Epithelial cell of proximal tubule (primary cell): Measurements from ENCODE around the gene TAMALIN. TPM values are rescaled to one million over a fixed set of nuclear protein-coding genes. Genes with fewer than 3 reads are reported as not detected.

Experiments used
- DNase-seq: peaks from one replicate; pipeline ENCODE4 v3.0.0-alpha.2; 2011; ENCODE audit warnings: low read depth
- H3K4me3 ChIP-seq: 2 replicates; pipeline ENCODE4 v1.5.1; 2011; ENCODE audit warnings: low read depth, mild to moderate bottlenecking, low read length
- total RNA-seq: library from RNA; depleted of rRNA; stranded (reverse); fragments of >200 nt; gene quantifications from 2 replicates; pipeline ENCODE4 v1.2.3, GENCODE V29; 2015
- TF ChIP-seq, protein P1 (sequence below): conservative IDR thresholded peaks from 2 replicates; pipeline ENCODE4 v1.5.1; 2012; ENCODE audit warnings: low read depth, mild to moderate bottlenecking, low read length

TAMALIN gene
- total RNA-seq, 1 donor from 2014 or later: 2.9 TPM

DNA sequence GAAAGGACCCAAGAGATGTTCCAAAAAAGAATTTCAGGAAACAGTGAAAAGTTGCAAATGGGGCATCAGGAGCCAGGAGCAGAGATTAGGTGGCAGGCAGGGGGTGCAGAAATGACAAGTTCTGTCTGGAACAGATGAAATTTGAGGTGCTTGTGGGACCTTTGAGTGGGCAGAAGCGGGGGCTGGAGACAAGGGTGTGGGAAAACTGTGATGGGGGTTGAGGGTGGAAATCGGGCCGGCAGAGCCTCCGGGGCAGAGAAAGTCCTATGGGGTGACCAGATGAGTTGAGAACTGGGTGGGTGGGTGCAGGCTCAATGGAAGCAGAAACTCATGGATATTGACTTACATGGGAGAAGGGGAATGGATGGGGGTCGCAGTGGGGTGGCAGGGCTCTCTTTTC is 42.9 kb downstream of the TAMALIN start:
- DNase-seq: no peak
- TF ChIP-seq, protein P1, sequence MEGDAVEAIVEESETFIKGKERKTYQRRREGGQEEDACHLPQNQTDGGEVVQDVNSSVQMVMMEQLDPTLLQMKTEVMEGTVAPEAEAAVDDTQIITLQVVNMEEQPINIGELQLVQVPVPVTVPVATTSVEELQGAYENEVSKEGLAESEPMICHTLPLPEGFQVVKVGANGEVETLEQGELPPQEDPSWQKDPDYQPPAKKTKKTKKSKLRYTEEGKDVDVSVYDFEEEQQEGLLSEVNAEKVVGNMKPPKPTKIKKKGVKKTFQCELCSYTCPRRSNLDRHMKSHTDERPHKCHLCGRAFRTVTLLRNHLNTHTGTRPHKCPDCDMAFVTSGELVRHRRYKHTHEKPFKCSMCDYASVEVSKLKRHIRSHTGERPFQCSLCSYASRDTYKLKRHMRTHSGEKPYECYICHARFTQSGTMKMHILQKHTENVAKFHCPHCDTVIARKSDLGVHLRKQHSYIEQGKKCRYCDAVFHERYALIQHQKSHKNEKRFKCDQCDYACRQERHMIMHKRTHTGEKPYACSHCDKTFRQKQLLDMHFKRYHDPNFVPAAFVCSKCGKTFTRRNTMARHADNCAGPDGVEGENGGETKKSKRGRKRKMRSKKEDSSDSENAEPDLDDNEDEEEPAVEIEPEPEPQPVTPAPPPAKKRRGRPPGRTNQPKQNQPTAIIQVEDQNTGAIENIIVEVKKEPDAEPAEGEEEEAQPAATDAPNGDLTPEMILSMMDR: no peak
- H3K4me3 ChIP-seq: no peak overlapping the region

DNA sequence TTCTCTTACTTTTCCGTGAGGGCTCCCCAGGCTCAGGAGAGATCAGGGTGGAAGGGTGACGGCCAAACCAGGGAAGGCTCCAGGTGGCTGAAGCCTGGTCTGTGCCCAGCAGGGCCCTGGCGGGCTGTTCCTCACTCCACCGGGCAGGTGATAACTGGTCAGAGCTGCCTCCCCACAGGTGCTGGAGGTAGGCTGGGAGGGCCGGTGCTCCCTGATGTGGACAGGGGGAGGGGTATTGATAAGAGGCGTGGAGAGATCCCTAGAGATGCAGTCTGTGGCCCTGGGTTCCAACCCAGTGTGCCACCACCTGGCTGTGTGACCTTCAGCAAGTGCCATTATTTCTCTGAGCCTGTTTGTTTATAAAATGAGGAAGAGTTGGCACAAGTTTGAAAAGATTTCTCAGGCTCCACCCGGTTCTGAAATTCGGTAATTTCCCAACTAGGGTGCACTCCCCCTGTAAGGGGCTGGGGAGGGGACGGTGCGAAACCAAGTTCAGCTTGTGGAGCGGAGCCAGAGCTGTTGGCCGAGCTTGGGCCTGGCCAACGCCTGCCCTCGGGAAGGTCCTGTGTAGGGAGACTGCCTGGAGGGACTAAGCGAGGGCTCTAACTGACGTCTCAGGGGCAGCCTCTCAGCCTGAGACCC is 43.5 kb downstream of the TAMALIN start:
- TF ChIP-seq, protein P1: peak; percentile 3
- no peak for DNase-seq

DNA sequence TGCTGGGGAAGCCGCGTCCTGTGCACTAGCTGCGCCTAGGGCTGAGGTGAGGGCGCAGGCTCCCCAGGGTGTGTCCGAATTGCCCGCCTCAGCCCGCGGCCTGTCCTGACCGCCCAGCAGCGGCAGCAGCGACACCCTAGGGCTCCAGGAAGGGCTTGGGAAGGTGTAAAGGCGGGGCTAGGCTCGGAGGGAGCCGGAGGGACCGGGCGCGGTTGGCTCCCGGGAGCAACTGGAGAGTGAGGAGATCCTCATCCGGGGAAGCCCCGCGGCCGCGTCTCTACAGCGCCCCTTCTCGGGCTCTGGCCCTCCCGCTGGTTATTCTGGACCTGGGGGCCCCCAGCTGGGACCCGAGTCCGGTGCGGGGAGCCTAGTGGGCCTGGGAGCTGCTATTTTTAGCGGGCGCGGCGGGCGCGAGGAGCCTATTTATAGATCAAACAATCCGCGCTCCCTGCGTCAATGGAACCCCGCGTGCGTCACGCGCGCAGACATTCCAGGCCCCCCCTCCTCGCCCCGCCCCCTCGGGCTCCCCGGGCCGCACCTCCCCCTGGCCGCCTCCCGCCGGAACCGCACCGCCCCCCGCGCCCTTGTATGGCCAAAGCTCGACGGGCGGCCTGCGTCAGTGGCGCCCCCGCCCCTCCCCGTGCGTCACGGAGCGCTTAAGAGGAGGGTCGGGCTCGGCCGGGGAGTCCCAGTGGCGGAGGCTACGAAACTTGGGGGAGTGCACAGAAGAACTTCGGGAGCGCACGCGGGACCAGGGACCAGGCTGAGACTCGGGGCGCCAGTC is 44.2 kb downstream of the TAMALIN start, which contains the start of gene NR4A1:
TSS of gene NR4A1 (plus strand) at position 685 of the 784 bp plus-strand sequence. CDS start 2,887 bp downstream, outside the sequence.
- TF ChIP-seq, protein P1: peak; percentile 21
- H3K4me3 ChIP-seq: peak within 1 kb of the TSS; percentile 59
- DNase-seq: no peak

More for the DNA sequence above, 43.5 kb downstream of the TAMALIN start:
- peak overlapping the region; percentile 59 for H3K4me3 ChIP-seq

DNA sequence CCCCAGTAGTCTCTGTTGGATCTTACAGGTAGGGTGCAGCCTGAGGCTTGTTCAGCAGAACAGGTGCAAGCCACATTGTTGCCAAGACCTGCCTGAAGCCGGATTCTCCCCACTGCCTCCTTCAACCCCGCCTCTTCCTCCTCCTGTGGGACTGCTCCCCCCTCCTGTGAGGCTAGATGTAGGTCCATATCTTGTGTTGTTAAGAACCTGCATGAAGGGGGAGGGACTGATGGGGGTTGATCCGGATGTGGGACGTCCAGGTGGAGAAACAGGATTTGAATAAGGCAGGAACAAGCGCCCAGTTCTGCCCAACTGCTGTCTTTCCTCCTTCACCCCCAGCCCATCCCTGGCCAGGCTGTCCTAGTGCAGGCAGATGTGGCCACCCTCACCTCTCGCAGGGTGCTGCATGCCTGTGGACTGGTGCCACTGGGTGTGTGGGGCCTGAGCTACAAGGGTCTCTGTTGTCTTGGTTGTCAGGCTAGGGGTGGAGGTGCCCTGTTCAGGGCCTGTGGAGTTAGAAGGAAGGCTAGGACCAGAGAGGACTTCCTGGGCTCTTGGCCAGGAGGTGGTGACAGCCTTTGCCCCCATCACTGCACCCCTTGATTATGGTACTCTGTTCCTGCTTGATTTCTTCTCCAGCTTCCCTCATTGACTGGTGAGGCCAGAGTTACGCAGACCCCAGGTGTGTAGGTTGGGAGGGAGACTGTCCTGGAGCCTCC is 45.9 kb downstream of the TAMALIN start:
- H3K4me3 ChIP-seq: peak overlapping the region; percentile 59

DNA sequence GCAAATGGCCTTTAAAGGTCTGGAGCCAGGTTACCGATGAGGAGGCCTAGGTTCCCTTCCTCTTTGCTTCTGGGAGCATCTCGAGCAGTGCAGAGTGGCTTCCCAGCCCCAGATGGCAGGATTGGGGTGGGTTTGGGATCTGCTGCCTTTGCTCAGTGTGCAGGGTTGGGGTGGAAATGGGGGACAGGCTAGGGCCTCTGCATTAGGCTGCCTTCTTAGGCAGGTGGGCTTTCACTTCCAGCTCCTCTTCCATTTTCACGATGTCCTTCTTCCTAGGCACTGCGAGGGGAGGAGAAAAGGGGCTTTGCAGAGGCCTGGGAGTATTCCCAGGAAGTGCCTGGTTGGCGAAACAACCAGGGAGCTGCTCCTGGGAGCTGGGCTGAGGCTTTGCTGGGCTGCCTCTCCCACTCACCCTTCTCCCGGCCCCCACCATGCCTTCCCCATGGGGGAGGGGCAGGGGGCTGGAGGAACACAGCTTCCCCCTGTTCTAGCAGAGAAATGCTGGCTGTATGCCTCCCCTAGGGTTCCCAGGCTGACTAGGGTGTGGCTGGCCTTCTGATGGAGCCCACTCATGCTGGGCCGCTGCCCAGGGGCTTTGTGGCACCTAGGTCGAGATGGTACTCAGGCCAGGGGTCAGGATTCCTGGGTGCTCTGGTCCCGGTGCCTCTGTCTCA is 46.9 kb downstream of the TAMALIN start:
- DNase-seq: no peak
- H3K4me3 ChIP-seq: no peak overlapping the region
- TF ChIP-seq, protein P1: no peak

More for the DNA sequence above, 45.9 kb downstream of the TAMALIN start:
- no peak for DNase-seq
- TF ChIP-seq, protein P1: no peak

DNA sequence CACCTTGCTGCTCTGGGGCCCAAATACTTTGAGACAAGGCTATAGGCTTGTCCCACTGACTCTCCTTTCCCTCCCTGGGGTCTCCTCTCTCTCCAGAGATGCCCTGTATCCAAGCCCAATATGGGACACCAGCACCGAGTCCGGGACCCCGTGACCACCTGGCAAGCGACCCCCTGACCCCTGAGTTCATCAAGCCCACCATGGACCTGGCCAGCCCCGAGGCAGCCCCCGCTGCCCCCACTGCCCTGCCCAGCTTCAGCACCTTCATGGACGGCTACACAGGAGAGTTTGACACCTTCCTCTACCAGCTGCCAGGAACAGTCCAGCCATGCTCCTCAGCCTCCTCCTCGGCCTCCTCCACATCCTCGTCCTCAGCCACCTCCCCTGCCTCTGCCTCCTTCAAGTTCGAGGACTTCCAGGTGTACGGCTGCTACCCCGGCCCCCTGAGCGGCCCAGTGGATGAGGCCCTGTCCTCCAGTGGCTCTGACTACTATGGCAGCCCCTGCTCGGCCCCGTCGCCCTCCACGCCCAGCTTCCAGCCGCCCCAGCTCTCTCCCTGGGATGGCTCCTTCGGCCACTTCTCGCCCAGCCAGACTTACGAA is 47.6 kb downstream of the TAMALIN start:
- DNase-seq: no peak
- TF ChIP-seq, protein P1: no peak

More for the DNA sequence above, 47.6 kb downstream of the TAMALIN start:
- no peak overlapping the region for H3K4me3 ChIP-seq
